HG02759 (cell line): ENCODE data around the gene OR4F17.
"Not testable (repeated sequence)": the region's sequence is repeated elsewhere in the genome, so short reads cannot be mapped to it uniquely, and the experiment has no call there.

Source experiments
- ATAC-seq: cut with Tn5 transposase; IDR thresholded peaks from one replicate; pipeline ENCODE4 v1.9.1; 2021; ENCODE audit warnings: mild to moderate bottlenecking, moderate library complexity; ENCODE audit not compliant: unreplicated experiment

Gene OR4F17

DNA sequence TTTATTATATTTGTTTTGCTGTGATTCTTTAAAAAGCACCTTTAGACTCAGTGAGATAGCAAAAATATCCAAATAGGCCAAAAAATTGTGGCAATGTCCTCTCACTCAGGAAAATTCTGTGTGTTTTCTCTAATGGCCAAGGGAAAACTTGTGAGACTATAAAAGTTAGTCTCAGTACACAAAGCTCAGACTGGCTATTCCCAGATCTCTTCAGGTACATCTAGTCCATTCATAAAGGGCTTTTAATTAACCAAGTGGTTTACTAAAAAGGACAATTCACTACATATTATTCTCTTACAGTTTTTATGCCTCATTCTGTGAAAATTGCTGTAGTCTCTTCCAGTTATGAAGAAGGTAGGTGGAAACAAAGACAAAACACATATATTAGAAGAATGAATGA is at the start of gene OR4F17:
OR4F17 (plus strand) TSS at position 301 of the 400 bp plus-strand sequence. CDS start 3,575 bp downstream, outside the sequence.
- not testable (repeated sequence) for ATAC-seq

GRCh38 chr19:70793-71192 is 36.1 kb upstream of the OR4F17 start:
- not testable (repeated sequence) for ATAC-seq

DNA sequence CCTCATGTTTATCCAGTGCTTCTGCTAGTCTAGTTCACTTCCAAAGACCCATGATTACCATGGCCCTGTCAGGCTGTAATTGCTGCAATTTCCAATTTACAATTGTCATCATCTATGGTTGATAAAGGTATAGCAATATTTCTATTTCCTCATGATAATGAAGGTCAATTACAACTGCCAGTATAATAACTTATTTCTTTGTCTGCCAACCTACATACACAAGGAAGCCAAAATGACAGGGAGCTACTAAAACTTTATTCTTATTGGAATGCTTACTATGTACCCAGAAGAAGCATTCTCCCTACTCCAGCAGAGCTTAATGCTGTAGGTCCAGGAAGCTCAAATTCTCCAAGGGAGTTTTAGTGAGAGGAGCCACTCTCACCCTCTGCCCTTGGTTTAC is 24.0 kb upstream of the OR4F17 start:
- not testable (repeated sequence) for ATAC-seq

GRCh38 chr19:83626-84025 is 23.3 kb upstream of the OR4F17 start:
- ATAC-seq, result not testable (repeated sequence)

- not testable (repeated sequence) for ATAC-seq
Measured at GRCh38 chr19:90678-91077, 16.2 kb upstream of the OR4F17 start.

- not testable (repeated sequence) for ATAC-seq
Measured at GRCh38 chr19:94794-95193, 12.1 kb upstream of the OR4F17 start.

- not testable (repeated sequence) for ATAC-seq
Measured at GRCh38 chr19:97647-98046, 9.3 kb upstream of the OR4F17 start.

DNA sequence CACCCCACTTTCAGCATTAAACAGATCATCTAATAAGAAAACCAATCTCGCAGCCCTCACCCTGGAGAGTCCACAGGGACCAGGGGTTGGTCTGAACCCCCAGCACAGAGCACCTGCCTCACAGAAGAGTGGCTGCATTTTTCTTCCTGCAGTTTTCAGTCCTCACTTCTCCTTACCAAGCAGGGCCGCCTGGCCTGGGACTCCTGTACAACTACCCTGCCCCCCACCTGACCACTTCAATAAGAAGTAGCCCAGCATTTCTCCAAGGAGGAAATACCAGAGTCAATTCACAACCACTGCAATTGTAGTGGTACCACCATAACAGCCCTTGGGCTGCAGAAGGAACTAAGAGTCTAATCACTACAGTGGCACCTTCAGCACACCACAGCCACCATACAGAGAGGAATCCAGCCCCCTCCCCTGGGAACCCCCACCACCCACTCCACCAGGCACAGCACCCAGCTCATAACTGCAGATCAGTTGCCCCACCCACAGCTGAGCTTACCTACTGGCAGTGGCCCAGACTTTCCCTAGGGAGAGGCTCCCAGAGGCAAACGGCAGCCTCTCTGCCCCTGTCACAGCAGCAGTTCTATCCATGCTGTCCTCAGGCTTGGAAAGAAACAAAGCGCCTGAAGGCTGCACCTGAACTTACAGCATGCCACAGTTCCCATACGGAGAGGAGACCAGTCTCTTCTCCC is 13.7 kb downstream of the OR4F17 start:
- not testable (repeated sequence) for ATAC-seq
